OCI-LY1 (cell line): ENCODE results near the gene EBF3.

ENCODE experiments used
- H2AFZ ChIP-seq: fragments of 200-600 bp; sonication (generic), shearing (Covaris generic); 2 replicates; pipeline ENCODE4 v1.6.0; 2014; ENCODE audit warnings: antibody characterized with exemption, mild to moderate bottlenecking, low read length
- H3F3A ChIP-seq: fragments of 200-600 bp; sonication (generic), shearing (Covaris generic); 2 replicates; pipeline ENCODE4 v1.6.0; 2014; ENCODE audit warnings: mild to moderate bottlenecking, antibody characterized with exemption, low read length, moderate library complexity; ENCODE audit not compliant: insufficient read depth
- H3K27ac ChIP-seq: fragments of 200-600 bp; sonication (generic); 2 replicates; pipeline ENCODE4 v1.5.1; 2014; ENCODE audit warnings: low read length, mixed run types, mild to moderate bottlenecking, low read depth; ENCODE audit not compliant: poor library complexity, severe bottlenecking
- H3K27me3 ChIP-seq: fragments of 200-600 bp; sonication (generic); 2 replicates; pipeline ENCODE4 v1.6.0; 2014; ENCODE audit warnings: antibody characterized with exemption, mild to moderate bottlenecking, low read length, moderate library complexity; ENCODE audit not compliant: insufficient read depth
- H3K36me3 ChIP-seq: fragments of 200-600 bp; sonication (generic); 2 replicates; pipeline ENCODE4 v1.6.1; 2014; ENCODE audit warnings: mild to moderate bottlenecking, antibody characterized with exemption, low read length, moderate library complexity, mixed read lengths; ENCODE audit not compliant: insufficient read depth
- H3K4me1 ChIP-seq: fragments of 200-600 bp; sonication (generic); 2 replicates; pipeline ENCODE4 v1.5.1; 2014; ENCODE audit warnings: mild to moderate bottlenecking, low read length, moderate library complexity; ENCODE audit not compliant: insufficient read depth, severe bottlenecking
- H3K4me2 ChIP-seq: fragments of 200-600 bp; sonication (generic), shearing (Covaris generic); 2 replicates; pipeline ENCODE4 v1.6.1; 2014; ENCODE audit warnings: low read length
- H3K4me3 ChIP-seq: fragments of 200-600 bp; sonication (generic); 2 replicates; pipeline ENCODE4 v1.5.1; 2014; ENCODE audit warnings: low read length, low read depth, mild to moderate bottlenecking, mixed read lengths; ENCODE audit not compliant: poor library complexity, severe bottlenecking
- H3K79me2 ChIP-seq: fragments of 200-600 bp; shearing (Covaris generic); 2 replicates; pipeline ENCODE4 v1.6.1; 2016; ENCODE audit warnings: mixed run types, low read length, mixed read lengths; ENCODE audit not compliant: insufficient read depth
- H3K9ac ChIP-seq: fragments of 200-600 bp; sonication (generic), shearing (Covaris generic); 2 replicates; pipeline ENCODE4 v1.6.1; 2014; ENCODE audit warnings: mild to moderate bottlenecking, low read length, mixed read lengths
- H3K9me2 ChIP-seq: fragments of 200-600 bp; sonication (generic), shearing (Covaris generic); 2 replicates; pipeline ENCODE4 v1.6.1; 2014; ENCODE audit warnings: low read depth, mild to moderate bottlenecking, low read length, mixed read lengths
- H3K9me3 ChIP-seq: fragments of 200-600 bp; shearing (Covaris generic); 2 replicates; pipeline ENCODE4 v1.6.1; 2014; ENCODE audit warnings: low read length, mixed read lengths
- H4K20me1 ChIP-seq: fragments of 200-600 bp; sonication (generic), shearing (Covaris generic); 2 replicates; pipeline ENCODE4 v1.6.0; 2016; ENCODE audit warnings: mild to moderate bottlenecking, low read length; ENCODE audit not compliant: insufficient read depth
- EZH2 ChIP-seq: fragments of 200-600 bp; sonication (generic), shearing (Covaris generic); IDR thresholded peaks from 2 replicates; pipeline ENCODE4 v1.8.0; 2017; ENCODE audit warnings: borderline replicate concordance, mixed run types, mild to moderate bottlenecking, antibody characterized with exemption, low read length, moderate library complexity, mixed read lengths
- TF ChIP-seq, protein P1 (sequence below): fragments of 200-600 bp; sonication (generic), shearing (Covaris generic); IDR thresholded peaks from 2 replicates; pipeline ENCODE4 v1.5.1; 2017; ENCODE audit warnings: mild to moderate bottlenecking, antibody characterized with exemption, low read length, moderate library complexity, mixed read lengths

EBF3 gene

GRCh38 chr10:129800796-129801340, 163.2 kb downstream of the EBF3 start:
- H4K20me1 ChIP-seq = no peaks in the 10 kb centered on the region
- no peak overlapping the region for H3K9ac ChIP-seq
- H3K9me2 ChIP-seq = no peaks in the 10 kb centered on the region
- no peak overlapping the region for H2AFZ ChIP-seq
- H3K27ac ChIP-seq = no peak overlapping the region
- H3K9me3 ChIP-seq = no peaks in the 10 kb centered on the region
- no peaks in the 10 kb centered on the region for H3K27me3 ChIP-seq
- no peak overlapping the region for H3K4me2 ChIP-seq
- H3K4me1 ChIP-seq = peaks cover 3% of the 10 kb centered on the region
- no peak for TF ChIP-seq EZH2
- TF ChIP-seq, protein P1, sequence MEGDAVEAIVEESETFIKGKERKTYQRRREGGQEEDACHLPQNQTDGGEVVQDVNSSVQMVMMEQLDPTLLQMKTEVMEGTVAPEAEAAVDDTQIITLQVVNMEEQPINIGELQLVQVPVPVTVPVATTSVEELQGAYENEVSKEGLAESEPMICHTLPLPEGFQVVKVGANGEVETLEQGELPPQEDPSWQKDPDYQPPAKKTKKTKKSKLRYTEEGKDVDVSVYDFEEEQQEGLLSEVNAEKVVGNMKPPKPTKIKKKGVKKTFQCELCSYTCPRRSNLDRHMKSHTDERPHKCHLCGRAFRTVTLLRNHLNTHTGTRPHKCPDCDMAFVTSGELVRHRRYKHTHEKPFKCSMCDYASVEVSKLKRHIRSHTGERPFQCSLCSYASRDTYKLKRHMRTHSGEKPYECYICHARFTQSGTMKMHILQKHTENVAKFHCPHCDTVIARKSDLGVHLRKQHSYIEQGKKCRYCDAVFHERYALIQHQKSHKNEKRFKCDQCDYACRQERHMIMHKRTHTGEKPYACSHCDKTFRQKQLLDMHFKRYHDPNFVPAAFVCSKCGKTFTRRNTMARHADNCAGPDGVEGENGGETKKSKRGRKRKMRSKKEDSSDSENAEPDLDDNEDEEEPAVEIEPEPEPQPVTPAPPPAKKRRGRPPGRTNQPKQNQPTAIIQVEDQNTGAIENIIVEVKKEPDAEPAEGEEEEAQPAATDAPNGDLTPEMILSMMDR = no peak
- H3K4me3 ChIP-seq = no peak overlapping the region
- H3K36me3 ChIP-seq = no peaks in the 10 kb centered on the region
- H3K79me2 ChIP-seq = no peaks in the 10 kb centered on the region
- no peaks in the 10 kb centered on the region for H3F3A ChIP-seq

GRCh38 chr10:129799942-129800341, 164.1 kb downstream of the EBF3 start:
- Histone ChIP-seq H3K4me1 (peaks cover 4% of the 10 kb centered on the region), H3F3A (no peaks in the 10 kb centered on the region), H3K4me2 (no peak overlapping the region), H3K27ac (no peak overlapping the region), H3K27me3 (no peaks in the 10 kb centered on the region), H3K9ac (no peak overlapping the region), H3K9me3 (no peaks in the 10 kb centered on the region), H4K20me1 (no peaks in the 10 kb centered on the region), H2AFZ (no peak overlapping the region), H3K36me3 (no peaks in the 10 kb centered on the region), H3K4me3 (no peak overlapping the region), H3K79me2 (no peaks in the 10 kb centered on the region), H3K9me2 (no peaks in the 10 kb centered on the region)
- TF ChIP-seq, protein P1 = no peak
- no peak for TF ChIP-seq EZH2

- H3K9ac ChIP-seq = no peak overlapping the region
These were observed 167.2 kb downstream of the EBF3 start for GRCh38 chr10:129796710-129797420.

More at GRCh38 chr10:129796710-129797420, 167.2 kb downstream of the EBF3 start:
- Histone ChIP-seq H3K9me2 (no peaks in the 10 kb centered on the region), H3K4me3 (no peak overlapping the region), H3K27me3 (no peaks in the 10 kb centered on the region), H3K36me3 (no peaks in the 10 kb centered on the region), H3K4me2 (no peak overlapping the region), H3K4me1 (peaks cover 4% of the 10 kb centered on the region), H3K27ac (no peak overlapping the region), H4K20me1 (no peaks in the 10 kb centered on the region), H2AFZ (no peak overlapping the region), H3F3A (no peaks in the 10 kb centered on the region), H3K79me2 (no peaks in the 10 kb centered on the region), H3K9me3 (no peaks in the 10 kb centered on the region)
- no peak for TF ChIP-seq EZH2
- TF ChIP-seq, protein P1 = no peak
